ENCODE measurements around the gene ZNF391.
"Not testable (repeated sequence)": the region's sequence is repeated elsewhere in the genome, so short reads cannot be mapped to it uniquely, and the experiment has no call there.

ZNF391 gene

DNA sequence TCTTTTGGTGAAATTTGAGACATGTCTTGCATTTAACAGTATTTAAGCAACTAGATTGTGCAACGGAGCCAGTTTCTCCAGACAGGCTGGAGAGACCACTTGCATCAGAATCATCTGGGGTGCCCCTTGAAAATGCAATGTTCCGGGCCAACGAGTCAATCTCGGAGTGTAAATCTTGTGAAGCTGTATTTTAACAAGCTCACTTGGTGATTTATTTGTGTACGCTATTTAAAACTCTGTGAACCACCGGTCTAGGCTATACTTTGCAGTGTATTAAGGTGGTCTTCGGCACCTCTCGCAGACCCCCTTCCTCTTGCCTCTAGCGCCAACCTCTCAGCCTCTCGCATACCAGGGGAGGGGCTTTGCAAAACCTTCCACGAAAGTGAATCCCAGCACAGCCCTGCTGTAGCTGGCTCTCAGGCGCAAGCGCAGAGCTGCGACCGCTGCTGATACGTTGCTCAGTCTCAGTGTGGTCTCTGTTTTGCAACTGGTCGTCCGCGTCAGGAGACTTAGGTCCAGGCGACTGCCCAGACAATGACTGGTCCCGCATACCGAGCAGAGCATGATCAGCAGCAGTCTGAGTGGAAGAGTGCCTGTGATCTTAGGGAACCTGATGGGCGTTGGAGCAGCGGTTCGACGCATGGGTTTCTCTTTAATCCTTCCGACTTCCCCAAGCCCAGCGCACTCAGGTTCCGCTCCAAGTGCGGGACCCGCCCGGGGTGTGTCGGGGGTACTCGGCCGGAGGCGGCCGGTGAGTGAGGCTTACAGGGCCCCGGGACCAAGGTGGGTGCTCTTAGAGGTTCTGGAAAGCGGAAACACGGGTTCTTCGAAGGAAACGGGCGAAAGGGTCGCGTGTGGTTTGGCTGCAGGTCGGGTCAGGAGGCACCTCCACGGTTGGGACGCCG lies at the start of gene ZNF391:
Gene ZNF391 (plus strand): TSS at position 467 of the 905 bp plus-strand sequence. CDS start 11,612 bp downstream, outside the sequence.
- DNase-seq, result peak; percentile 57

DNA sequence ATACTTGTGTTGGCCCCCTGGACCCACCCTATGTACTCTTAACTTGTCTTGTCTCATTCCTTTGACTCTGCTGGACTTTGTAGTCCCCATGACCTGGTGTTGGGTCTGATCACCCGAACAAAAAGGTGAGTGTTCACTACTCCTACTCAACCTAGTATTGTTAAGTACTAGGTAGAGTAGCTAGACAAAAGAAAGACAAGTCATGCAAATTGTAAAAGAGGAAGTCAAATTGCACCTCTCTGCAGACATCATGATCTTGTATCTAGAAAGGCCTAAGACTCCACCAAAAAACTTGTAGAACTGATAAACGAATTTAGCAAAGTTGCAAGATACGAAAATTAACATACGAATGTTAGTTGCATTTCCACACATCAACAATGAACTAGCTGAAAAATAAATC lies 35.7 kb upstream of the ZNF391 start:
- DNase-seq, result no peak

DNA sequence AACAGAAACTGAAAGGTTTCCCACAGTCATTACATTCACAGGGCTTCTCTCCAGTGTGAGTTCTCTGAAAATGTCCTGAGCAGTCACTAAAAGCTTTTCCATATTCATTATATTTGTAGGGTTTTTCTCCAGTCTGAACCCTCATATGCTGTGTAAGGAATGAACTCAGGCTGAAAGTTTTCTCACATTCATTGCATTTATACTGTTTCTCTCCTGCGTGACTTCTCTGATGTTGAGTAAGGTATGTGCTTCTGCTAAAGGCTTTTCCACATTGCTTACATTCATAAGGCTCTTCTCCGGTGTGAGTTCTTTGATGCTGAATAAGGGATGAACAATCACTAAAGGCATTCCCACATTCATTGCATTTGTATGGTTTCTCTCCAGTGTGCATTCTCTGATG lies 29.8 kb upstream of the ZNF391 start:
- DNase-seq, result no peak

DNA sequence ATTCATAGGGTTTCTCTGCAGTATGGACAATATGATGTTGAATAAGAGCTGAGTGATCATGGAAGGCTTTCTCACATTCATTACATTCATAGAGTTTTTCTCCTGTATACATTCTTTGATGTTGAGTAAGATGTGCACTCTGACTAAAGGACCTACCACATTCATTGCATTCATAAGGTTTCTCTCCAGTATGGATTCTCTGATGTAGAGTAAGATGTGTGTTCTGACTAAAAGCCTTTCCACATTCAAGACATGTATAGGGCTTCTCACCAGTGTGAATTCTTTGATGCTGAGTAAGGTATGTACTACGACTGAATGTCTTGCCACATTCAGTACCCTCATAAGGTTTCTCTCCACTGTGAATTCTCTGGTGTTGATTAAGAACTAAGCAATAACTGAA lies 29.3 kb upstream of the ZNF391 start:
- DNase-seq, result no peak

DNA sequence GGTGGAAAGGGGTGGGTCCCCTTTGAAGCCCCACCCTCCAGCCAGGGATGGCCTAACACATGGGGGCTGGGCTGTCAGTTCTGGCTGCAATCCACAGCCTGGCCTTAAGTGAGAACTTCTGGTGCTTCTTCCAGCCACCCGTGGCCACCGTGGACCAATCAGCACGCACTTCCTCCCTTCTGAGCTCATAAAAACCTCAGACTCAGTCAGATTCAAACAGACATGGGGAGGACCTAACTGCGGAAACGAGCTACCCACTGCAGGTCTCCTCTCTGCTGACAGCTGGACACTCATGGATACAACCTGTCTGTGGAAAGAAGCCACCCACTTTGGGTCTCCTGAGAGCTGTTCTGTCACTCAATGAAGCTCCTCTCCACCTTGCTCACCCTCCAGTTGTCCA lies 20.4 kb upstream of the ZNF391 start:
- no peak for DNase-seq

DNA sequence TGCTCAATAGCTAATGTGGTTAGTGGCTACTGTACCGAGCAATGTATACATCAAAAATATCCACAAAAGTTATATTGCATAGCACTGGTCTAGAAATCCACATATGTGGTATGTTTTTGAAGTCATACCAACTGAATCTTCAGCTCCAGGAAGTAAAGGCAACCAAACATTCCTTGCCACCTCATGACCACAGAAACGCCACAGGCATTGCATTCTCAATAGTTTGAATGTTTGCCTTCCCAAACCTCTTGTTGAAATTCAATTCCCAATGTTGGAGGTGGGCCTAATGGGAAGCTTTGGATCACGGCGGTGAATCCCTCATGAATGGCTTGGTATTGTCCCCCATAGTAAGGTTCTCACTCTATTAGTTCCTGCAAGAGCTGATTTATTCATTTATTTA lies 18.2 kb upstream of the ZNF391 start:
- DNase-seq, result no peak

DNA sequence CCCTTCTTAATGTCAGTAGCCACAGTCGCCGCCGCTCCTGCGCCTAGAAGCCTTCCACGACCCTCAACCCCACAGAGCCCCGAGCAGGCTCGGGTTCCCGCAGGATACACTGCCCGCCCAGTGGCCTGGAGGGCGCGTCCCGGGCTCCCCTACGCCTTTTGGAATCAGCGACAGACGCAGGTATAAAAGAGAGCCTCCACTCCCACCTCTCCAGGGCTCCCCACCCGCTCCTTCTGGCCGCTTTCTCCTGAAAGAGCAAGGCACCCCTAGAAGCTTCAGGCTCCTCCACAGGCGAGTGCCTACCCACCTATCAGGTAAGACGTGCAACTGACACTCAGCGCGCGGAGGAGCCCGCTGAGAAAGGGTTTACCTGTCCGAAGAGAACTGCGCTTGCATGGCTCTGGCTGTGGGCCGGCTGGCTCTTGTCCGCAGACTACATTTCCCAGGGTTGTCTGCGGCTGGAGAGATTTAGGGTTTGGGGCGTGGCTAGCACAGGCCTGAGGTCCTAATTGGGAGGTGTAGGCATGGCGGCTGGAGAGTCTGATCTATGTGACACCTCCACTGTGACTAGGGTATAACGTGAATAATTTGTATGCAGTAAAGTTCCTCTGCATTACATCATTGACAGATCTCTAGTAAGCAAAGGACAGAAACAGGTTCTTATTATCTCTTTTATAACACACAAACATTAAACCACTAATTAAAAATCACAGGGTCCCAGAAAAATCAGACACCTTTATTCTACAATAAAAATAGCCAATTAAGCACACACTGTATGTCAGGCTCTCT lies 13.5 kb upstream of the ZNF391 start:
- peak; percentile 75 for DNase-seq

DNA sequence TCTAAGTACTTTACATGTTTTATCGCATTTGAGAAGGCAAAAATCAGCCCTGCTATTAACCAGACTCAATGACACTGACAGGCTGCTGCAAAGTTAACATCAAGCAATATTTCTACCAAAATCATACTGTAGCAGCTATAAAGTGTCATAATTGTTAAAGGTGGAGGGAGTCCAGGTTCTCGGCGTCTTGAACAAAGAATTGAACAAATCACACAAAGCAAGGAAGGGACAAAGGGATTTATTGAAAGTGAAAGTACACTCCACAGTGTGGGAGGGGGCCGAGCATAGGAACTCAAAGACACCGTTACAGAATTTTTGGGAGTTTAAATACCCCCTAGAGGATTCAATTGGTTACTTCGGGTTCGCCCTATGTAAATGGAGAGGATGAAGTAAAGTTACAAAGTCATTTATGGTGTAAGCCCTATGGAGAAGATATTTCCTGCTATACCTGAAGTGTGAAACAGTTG lies 12.9 kb upstream of the ZNF391 start:
- no peak for DNase-seq

DNA sequence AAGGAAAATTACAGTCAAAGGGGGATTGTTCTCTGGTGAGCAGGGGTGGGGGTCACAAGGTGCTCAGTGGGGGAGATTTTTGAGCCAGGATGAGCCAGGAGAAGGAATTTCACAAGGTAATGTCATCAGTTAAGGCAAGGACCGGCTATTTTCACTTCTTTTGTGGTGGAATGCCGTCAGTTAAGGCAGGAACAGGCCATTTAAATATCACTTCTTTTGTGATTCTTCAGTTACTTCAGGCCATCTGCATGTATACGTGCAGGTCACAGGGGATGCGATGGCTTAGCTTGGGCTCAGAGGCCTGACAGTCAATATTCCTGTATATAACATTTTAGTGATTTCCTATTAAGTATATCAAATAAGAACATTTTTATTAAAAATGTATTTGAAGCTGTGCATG lies 10.2 kb upstream of the ZNF391 start:
- DNase-seq, result not testable (repeated sequence)

DNA sequence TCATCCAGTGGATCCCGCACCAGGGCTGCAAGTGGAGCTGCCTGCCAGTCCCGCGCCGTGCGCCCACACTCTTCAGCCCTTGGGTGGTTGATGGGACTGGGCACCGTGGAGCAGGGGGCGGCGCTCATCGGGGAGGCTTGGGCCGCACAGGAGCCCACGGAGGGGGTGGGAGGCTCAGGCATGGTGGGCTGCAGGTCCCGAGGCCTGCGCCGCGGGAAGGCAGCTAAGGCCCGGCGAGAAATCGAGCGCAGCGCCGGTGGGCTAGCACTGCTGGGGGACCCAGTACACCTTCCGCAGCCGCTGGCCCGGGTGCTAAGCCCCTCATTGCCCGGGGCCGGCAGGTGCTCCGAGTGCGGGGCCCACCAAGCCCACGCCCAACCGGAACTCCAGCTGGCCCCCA lies 7.6 kb upstream of the ZNF391 start:
- not testable (repeated sequence) for DNase-seq

DNA sequence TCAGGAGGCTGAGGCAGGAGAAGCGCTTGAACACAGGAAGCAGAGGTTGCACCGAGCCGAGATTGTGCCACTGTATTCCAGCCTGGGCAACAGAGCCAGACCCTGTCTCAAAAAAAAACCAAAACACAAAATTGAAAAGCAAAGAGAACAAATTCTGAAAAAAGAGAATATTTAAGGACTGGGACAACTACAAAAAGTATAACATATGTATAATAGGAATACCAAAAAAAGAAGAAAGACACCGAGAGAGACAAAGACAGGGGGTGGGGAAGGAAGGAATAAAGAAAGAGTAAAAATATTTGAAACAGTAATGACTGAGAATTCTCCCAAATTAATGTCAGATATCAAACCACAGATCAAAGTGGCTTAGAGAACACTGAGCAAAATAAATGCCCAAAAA lies 5.5 kb upstream of the ZNF391 start:
- no peak for DNase-seq

DNA sequence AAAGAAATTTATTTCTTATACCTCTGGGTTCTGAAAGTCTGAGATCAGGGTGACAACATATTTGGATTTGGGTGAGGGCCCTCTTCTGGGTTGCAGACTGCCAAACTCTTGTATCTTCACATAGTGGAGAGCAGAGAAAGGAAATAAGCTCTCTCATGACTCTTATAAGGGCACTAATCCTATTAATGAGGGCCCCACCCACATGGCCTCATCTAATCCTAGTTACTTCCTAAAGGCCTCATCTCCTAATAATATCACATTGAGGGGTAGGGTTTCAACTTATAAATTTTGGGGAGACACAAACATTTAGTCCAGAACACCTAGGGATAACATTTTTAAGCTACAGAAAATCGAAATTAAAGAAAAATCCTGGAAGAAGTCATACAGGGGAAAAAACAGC lies 5.1 kb upstream of the ZNF391 start:
- no peak for DNase-seq

DNA sequence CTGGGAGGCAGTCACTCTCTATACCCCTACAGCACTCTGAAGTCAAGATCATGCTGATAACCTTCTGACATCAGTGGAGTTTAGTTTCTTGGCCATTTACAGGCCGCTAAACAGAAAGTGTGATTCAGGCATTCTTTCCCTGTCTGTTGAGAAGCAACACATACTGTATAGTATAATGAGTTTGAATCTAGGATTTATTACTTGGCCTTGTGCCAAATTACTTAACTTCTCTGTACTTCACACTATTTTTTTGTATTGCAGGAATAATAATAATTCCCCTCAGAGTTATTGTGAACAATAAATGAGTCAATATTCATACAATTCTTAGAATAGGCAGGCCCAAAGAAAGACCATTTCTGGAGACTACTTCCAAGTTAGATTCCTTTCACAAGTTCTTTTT lies 4.1 kb downstream of the ZNF391 start:
- no peak for DNase-seq

DNA sequence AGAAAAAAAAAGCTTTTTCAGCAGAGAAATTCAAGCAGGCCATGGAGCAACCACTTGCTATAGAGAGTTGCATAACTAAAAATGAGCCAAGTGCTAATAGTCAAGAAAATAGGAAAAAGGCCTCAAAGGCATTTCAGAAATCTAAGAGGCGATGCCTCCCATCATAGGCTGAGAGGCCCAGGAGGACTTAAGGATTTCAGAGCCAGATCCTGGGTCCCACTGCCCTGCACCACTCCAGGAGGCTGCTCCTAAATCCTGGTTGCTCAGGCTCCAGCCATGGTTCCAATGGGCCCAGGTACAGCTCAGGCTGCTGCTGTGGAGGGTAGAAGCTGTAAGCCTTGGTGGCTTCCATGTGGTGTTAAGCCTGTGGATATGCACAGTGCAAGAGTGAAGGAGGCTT lies 5.5 kb downstream of the ZNF391 start:
- no peak for DNase-seq

DNA sequence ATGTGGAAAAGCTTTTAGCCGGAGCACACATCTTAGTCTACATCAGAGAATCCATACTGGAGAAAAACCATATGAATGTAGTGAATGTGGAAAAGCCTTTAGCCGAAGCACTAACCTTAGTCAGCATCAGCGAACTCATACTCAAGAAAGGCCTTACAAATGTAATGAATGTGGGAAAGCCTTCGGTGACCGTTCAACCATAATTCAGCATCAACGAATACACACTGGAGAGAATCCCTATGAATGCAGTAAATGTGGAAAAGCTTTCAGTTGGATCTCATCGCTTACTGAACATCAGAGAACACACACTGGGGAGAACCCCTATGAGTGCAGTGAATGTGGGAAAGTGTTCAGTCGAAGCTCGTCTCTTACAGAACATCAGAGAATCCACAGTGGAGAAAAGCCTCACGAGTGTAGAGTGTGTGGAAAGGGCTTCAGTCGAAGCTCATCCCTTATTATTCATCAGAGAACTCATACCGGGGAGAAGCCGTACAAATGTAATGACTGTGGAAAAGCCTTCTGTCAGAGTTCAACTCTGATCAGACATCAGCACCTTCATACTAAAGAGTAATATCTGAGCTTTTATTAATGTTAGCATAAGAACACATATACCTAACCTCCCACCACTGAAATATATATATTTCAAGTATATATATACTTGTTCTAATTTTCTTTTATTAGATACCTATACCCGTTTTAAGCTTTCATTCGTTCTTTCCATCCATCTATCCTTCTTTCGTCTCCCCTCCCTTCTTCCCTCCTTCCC lies 12.5 kb downstream of the ZNF391 start:
- no peak for DNase-seq

DNA sequence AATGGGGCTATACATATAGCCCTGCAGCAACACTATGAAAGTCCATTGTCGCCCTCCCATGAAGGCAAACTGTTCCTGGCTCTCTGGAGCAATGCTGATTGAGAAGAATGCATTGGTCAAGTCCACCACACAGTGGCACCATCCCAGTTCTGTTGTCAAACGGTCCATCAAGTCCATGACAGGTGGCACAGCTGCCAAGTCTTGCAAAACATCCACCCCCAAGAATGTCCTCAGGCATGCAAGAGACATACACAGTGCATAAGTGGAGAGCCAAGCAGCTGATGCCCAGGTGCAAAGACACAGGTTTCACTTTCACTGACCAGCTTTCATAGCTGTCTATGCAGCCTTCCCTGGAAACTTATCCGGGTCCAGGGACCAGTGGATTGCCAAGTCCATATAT lies 17.5 kb downstream of the ZNF391 start:
- no peak for DNase-seq

DNA sequence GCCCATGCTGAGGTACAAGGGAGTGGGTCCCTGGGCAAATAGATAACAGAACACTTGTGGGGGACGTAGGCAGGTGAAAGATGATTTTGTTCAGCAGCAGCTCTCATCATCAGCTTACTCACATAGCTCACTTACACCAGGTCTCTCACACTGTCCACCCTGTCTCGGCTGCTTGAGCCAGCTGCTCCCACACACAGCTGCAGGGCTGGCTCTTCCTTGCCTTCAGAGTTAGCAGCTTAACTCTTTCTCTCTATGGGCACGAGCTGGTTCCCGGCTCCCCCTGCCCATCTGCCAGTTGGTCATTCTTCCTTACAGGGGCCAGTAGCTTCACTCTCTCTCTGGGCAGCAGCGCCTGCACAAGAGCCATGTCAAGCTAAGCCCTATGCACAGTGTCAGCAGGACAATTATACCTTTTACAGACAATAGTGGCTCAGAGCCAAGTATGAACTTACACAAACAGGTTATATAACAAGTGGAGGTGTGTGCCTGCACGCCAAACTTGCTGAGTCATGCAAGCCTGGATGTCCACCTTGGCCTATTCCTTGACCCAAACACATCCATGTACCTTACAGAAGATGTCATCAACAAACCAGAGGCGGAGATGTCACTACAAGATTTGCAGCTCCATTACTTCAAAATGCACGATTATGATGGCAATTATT lies 18.7 kb downstream of the ZNF391 start:
- DNase-seq, result no peak

DNA sequence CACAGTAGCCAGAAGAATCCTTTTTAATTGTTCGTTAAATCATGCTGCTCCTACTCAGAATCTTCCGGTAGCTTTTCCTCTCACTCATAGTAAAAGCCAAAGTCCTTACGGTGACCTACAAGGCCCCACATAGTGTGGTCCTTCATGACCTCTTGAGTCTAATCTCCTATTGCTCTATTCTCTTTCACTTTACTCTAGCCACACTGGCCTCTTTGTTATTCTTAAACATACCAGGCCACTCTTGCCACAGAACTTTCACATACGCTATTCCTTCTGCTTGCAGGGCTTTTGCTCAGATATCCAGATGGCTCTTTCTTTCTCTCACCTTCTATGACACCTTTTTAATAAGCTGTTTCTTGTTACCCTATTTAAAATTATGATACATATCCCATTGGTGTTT lies 25.7 kb downstream of the ZNF391 start:
- DNase-seq, result no peak

DNA sequence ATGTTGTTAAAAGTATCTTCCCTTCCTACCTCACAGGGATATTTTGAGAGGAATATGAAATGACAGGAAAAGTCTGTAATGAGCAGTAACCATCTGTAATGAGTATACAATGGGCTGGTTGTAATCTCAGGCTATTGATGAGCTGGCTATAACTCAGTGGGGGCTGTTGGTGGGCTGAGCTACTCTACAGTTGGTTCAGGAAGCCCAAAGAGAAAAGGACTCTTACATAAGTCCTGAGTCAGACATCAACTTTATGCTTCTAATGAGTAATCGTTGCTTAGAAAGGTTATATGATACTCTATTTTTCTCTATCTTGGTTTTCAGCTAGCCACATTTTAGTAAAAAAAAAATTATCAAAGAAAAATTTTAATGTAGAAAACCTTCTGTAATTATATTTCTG lies 26.4 kb downstream of the ZNF391 start:
- DNase-seq, result no peak

DNA sequence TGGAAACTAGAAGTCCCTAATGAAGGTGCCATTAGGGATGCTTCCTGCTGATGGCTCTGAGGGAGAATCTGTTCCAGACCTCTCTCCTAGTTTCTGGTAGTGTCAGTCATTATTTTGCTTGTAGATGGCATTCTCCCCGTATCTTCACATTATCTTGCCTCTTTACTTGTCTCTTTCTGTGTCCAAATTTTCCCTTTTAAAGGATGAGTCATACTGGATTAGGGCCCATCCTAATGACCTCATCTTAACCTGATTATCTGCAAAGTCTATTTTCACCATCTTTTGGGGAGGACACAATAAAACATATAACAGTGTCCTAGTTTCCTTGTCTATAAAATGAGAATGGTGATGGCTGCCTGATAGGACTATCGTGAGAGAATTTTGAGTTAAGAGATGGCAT lies 27.3 kb downstream of the ZNF391 start:
- DNase-seq, result no peak

DNA sequence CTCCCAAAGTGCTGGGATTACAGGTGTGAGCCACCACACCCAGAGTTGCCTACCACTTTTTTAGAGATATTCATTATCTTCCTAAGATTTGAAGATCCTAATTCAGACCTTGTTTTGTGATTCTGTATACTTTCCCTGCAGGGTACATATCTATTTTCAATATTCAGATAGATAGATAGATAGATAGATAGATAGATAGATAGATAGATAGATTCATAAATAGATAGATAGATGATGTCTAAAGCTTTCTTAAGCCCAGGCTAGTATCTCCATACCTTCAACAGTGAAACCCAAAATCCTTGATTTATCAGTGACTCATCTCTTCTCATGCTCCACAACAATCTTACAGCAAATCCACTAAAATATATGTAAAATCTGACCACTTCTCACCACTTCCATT lies 30.8 kb downstream of the ZNF391 start:
- DNase-seq, result no peak

DNA sequence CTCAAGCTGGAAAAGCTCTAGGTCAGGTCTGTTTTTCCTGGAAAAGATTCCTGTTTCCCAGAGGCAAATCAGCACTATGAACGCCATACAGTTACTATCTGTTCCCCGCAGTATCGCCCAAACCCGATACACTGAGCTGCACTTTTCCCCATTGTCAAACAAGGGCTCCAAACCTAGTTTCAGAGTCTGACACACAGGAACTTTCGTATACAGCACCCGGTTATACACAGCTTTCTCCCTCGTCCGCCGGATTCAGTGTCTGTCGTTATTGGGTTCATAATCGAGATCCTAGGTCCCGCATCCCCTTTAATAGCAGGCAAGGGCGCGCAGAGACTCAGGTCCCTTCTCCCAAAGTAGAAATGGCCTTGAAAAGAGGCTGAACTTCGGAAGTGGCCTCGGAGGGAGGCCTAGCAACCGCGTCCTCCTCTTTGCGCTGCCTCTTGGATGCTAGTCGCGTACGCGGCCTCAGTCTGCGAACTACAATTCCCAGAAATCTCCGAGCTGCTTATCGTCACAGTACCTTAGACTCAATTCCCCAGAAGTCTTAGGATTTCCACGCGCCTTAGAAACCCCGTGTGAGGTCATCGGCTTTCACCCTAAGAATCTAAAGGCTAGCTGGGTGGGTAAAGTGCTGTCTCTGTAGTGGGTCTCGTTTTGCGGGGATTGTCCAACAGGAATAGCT lies 34.2 kb downstream of the ZNF391 start:
- DNase-seq, result no peak

All from CD4-positive, alpha-beta T cell treated with Interferon gamma for 1 hour (primary cell).